Osteoblast (primary cell): ENCODE measurements around the gene UBTD2. TPM values are rescaled to one million over a fixed set of nuclear protein-coding genes. Genes with fewer than 3 reads are reported as not detected.

ENCODE experiments used
- DNase-seq: peaks from one replicate; pipeline ENCODE4 v3.0.0; 2011; ENCODE audit warnings: low spot score, mixed read lengths; ENCODE audit not compliant: insufficient read length; ENCODE audit errors: missing footprints
- H2AFZ ChIP-seq: 2 replicates; pipeline ENCODE4 v1.6.0; 2011; ENCODE audit warnings: mild to moderate bottlenecking, low read length
- H3K27ac ChIP-seq: 2 replicates; pipeline ENCODE4 v1.5.1; 2011; ENCODE audit warnings: mild to moderate bottlenecking, low read depth, low read length, moderate library complexity
- H3K27me3 ChIP-seq: 2 replicates; pipeline ENCODE4 v1.6.0; 2012; ENCODE audit warnings: mild to moderate bottlenecking, control low read depth, inconsistent platforms, low read length, moderate library complexity; ENCODE audit not compliant: insufficient read depth
- H3K36me3 ChIP-seq: 2 replicates; pipeline ENCODE4 v1.5.1; 2011; ENCODE audit warnings: mild to moderate bottlenecking, low read length, control low read depth, moderate library complexity; ENCODE audit not compliant: insufficient read depth
- H3K4me1 ChIP-seq: 2 replicates; pipeline ENCODE4 v1.5.1; 2011; ENCODE audit warnings: mild to moderate bottlenecking, low read length, control low read depth, moderate library complexity; ENCODE audit not compliant: insufficient read depth
- H3K4me2 ChIP-seq: 2 replicates; pipeline ENCODE4 v1.6.0; 2011; ENCODE audit warnings: mild to moderate bottlenecking, low read length; ENCODE audit not compliant: insufficient read depth
- H3K4me3 ChIP-seq: fragments of 200-600 bp; sonication (generic); 3 replicates; pipeline ENCODE4 v1.5.1; 2012; ENCODE audit warnings: mild to moderate bottlenecking, low read length, inconsistent platforms; ENCODE audit not compliant: insufficient read depth
- H3K79me2 ChIP-seq: 2 replicates; pipeline ENCODE4 v1.6.0; 2012; ENCODE audit warnings: mild to moderate bottlenecking, low read length, control low read depth, inconsistent platforms; ENCODE audit not compliant: insufficient read depth
- H3K9me3 ChIP-seq: 2 replicates; pipeline ENCODE4 v1.5.1; 2011; ENCODE audit warnings: low read depth, low read length, control low read depth
- H4K20me1 ChIP-seq: 2 replicates; pipeline ENCODE4 v1.6.0; 2012; ENCODE audit warnings: mild to moderate bottlenecking, low read length, control low read depth; ENCODE audit not compliant: insufficient read depth
- total RNA-seq: library from RNA; depleted of rRNA; stranded (reverse); fragments of >200 nt; gene quantifications from 2 replicates; pipeline ENCODE4 v1.2.3, GENCODE V29; 2012
- TF ChIP-seq, protein P1 (sequence below): IDR thresholded peaks from 2 replicates; pipeline ENCODE4 v1.5.1; 2011; ENCODE audit warnings: mild to moderate bottlenecking, low read depth, low read length, moderate library complexity; ENCODE audit errors: extremely low read depth

Gene UBTD2
- total RNA-seq, 1 donor, result 37.6 TPM

DNA sequence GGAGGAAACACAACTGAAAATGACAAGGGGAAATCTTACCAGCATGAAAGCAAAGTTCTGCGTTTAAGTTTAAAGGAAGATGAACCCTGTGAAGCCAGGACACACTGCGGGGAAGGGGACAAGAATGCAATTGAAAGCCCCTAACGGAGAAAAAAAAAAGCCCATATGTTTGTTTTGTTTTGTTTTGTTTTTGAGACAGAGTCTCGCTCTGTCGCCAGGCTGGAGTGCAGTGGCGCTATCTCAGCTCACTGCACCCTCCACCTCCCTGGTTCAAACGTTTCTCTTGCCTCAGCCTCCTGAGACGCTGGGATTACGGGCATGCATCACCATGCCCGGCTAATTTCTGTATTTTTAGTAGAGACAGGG is 98.5 kb downstream of the UBTD2 start:
- peaks cover 15% of the 10 kb centered on the region for H3K36me3 ChIP-seq
- H3K4me2 ChIP-seq, result no peak overlapping the region
- peaks cover 68% of the 10 kb centered on the region for H3K79me2 ChIP-seq
- no peak overlapping the region for H3K27ac ChIP-seq
- H4K20me1 ChIP-seq, result peaks cover 9% of the 10 kb centered on the region
- peaks cover 12% of the 10 kb centered on the region for H3K4me1 ChIP-seq
- H2AFZ ChIP-seq, result no peak overlapping the region
- no peaks in the 10 kb centered on the region for H3K27me3 ChIP-seq
- H3K9me3 ChIP-seq, result no peaks in the 10 kb centered on the region
- DNase-seq, result no peak
- TF ChIP-seq, protein P1, sequence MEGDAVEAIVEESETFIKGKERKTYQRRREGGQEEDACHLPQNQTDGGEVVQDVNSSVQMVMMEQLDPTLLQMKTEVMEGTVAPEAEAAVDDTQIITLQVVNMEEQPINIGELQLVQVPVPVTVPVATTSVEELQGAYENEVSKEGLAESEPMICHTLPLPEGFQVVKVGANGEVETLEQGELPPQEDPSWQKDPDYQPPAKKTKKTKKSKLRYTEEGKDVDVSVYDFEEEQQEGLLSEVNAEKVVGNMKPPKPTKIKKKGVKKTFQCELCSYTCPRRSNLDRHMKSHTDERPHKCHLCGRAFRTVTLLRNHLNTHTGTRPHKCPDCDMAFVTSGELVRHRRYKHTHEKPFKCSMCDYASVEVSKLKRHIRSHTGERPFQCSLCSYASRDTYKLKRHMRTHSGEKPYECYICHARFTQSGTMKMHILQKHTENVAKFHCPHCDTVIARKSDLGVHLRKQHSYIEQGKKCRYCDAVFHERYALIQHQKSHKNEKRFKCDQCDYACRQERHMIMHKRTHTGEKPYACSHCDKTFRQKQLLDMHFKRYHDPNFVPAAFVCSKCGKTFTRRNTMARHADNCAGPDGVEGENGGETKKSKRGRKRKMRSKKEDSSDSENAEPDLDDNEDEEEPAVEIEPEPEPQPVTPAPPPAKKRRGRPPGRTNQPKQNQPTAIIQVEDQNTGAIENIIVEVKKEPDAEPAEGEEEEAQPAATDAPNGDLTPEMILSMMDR, result no peak
- no peak overlapping the region for H3K4me3 ChIP-seq

DNA sequence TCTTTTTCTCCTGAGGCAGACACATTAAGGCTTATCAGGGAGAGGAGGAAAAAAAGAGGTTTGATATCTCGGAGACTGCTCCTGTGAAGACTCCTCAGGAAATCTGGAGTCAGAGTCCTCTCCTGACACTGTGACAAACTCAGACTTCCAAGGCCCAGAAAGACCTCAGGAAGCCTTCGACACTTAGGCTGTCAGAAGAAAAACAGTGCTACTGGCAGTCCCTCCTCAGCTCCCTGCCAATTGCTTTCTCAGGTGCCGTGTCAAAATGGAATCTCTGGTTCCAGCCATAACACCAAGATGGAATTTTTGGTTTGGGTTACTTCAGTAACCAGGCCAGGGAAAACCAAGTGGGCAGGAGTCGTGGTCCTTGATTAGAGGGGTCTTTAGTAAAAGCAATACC is 99.7 kb downstream of the UBTD2 start:
- no peak overlapping the region for H2AFZ ChIP-seq
- no peaks in the 10 kb centered on the region for H3K27me3 ChIP-seq
- H3K27ac ChIP-seq, result no peak overlapping the region
- peaks cover 24% of the 10 kb centered on the region for H3K4me1 ChIP-seq
- H3K4me2 ChIP-seq, result no peak overlapping the region
- TF ChIP-seq, protein P1, result no peak
- no peak overlapping the region for H3K4me3 ChIP-seq
- peaks cover 17% of the 10 kb centered on the region for H4K20me1 ChIP-seq
- DNase-seq, result no peak
- H3K79me2 ChIP-seq, result peaks cover 80% of the 10 kb centered on the region
- H3K9me3 ChIP-seq, result no peaks in the 10 kb centered on the region
- peaks cover 15% of the 10 kb centered on the region for H3K36me3 ChIP-seq

DNA sequence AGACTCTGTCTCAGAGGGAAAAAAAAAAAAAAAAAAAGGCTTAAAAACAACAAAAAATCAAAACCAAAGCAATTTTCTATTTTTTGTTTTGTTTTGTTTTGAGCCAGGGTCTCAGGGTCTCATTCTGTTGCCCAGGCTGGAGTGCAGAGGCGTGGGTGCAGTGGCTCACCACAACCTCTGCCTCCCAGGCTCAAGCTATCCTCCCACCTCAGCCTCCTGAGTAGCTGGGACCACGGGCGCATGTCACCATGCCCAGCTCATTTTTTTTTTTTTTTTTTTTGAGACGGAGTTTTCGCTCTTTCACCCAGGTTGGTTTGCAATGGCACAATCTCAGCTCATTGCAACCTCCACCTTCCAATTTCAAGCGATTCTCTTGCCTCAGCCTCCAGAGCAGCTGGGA is 101.3 kb downstream of the UBTD2 start:
- TF ChIP-seq, protein P1, result no peak
- no peak for DNase-seq
- Histone ChIP-seq H3K27me3 (no peaks in the 10 kb centered on the region), H3K27ac (no peak overlapping the region), H3K79me2 (peaks cover 92% of the 10 kb centered on the region), H3K36me3 (peaks cover 15% of the 10 kb centered on the region), H3K4me3 (no peak overlapping the region), H3K9me3 (no peaks in the 10 kb centered on the region), H3K4me1 (peaks cover 25% of the 10 kb centered on the region), H4K20me1 (peaks cover 22% of the 10 kb centered on the region), H2AFZ (no peak overlapping the region), H3K4me2 (no peak overlapping the region)

DNA sequence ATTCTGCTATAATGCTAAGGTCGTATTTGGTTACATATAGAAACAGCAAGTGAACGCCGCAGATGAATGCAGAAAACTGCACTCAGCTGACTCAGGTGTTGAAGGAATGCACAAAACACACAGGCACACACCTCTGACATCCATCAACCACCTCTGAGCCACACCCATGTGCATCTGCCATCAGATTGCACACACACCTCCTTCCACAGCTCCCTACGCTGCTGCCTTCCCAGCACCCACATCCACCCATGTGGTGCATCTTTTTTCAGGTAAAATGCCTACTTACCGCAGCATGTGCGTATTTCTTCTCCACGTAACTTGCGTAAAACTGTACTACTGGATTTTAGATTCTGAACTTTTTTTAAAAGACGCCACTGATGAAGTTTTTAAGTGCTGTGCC is 102.6 kb downstream of the UBTD2 start:
- Histone ChIP-seq H3K79me2 (peaks cover 89% of the 10 kb centered on the region), H3K27me3 (no peaks in the 10 kb centered on the region), H3K36me3 (peaks cover 15% of the 10 kb centered on the region), H3K27ac (no peak overlapping the region), H3K4me3 (no peak overlapping the region), H4K20me1 (peaks cover 26% of the 10 kb centered on the region), H3K9me3 (no peaks in the 10 kb centered on the region), H3K4me2 (no peak overlapping the region), H2AFZ (no peak overlapping the region), H3K4me1 (peaks cover 15% of the 10 kb centered on the region)
- TF ChIP-seq, protein P1, result no peak
- DNase-seq, result no peak
